ENCODE measurements around the gene ETFB.

DNA sequence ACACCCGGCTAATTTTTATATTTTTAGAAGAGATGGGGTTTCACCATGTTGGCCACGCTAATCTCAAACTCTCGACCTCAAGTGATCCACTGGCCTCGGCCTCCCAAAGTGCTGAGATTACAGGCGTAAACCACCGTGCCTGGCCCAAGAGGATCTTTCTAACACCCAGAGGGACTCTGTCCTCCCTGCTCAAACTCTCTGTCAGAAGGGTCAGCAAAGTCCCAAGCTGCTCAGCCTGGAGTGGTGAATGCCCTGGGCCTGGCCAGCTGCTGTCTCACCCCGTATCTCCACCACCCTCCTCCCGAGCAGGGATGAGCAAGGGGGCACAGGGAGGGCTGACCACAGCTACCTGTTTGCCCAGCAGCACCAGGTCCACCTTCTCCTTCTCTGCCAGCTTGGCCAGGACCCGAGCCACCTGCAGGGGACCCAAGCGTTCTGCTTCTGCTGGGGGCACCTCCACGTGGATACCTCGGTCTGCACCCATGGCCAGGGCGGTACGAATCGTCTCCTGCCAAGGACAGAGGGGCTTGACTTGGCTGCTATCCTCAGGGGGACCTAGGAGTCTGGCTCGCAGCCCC is 13.3 kb downstream of the ETFB start:
- TF ChIP-seq, protein P1, sequence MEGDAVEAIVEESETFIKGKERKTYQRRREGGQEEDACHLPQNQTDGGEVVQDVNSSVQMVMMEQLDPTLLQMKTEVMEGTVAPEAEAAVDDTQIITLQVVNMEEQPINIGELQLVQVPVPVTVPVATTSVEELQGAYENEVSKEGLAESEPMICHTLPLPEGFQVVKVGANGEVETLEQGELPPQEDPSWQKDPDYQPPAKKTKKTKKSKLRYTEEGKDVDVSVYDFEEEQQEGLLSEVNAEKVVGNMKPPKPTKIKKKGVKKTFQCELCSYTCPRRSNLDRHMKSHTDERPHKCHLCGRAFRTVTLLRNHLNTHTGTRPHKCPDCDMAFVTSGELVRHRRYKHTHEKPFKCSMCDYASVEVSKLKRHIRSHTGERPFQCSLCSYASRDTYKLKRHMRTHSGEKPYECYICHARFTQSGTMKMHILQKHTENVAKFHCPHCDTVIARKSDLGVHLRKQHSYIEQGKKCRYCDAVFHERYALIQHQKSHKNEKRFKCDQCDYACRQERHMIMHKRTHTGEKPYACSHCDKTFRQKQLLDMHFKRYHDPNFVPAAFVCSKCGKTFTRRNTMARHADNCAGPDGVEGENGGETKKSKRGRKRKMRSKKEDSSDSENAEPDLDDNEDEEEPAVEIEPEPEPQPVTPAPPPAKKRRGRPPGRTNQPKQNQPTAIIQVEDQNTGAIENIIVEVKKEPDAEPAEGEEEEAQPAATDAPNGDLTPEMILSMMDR (IDR thresholded peaks at IDR 0.05) = no peak
- TF ChIP-seq REST (IDR thresholded peaks at IDR 0.05; ENCODE audit: low read depth, low read length) (no peak), SIN3A (IDR thresholded peaks at IDR 0.05; ENCODE audit: borderline replicate concordance, low read depth, low read length) (no peak), PBX3 (IDR thresholded peaks at IDR 0.05) (no peak), YY1 (IDR thresholded peaks at IDR 0.05; ENCODE audit: low read depth) (no peak), EP300 (IDR thresholded peaks at IDR 0.05; ENCODE audit: borderline replicate concordance in 1 of 2, low read depth in 1 of 2, low read length in 1 of 2) (no peak)
